DND-41 (cell line): ENCODE data around the gene ZNF497.

Source experiments
- ATAC-seq: fragments of 200-7000 bp; cut with Tn5 transposase; 3 replicates; pipeline ENCODE4 v1.9.1; 2021; ENCODE audit warnings: low read depth; ENCODE audit not compliant: insufficient read depth
- DNase-seq: peaks from one replicate; pipeline ENCODE4 v3.0.0-alpha.2; 2020
- H2AFZ ChIP-seq: 2 replicates; pipeline ENCODE4 v1.6.0; 2012; ENCODE audit warnings: low read depth, low read length
- H3K27ac ChIP-seq: 2 replicates; pipeline ENCODE4 v1.5.1; 2012; ENCODE audit warnings: low read length, inconsistent platforms
- H3K27me3 ChIP-seq: fragments of 200-600 bp; sonication (generic); 2 replicates; pipeline ENCODE4 v1.6.0; 2012; ENCODE audit warnings: low read length, mild to moderate bottlenecking, inconsistent platforms; ENCODE audit not compliant: insufficient read depth, poor library complexity
- H3K36me3 ChIP-seq: 2 replicates; pipeline ENCODE4 v1.5.1; 2012; ENCODE audit warnings: low read length, inconsistent platforms; ENCODE audit not compliant: insufficient read depth
- H3K4me1 ChIP-seq: 2 replicates; pipeline ENCODE4 v1.5.1; 2012; ENCODE audit warnings: mild to moderate bottlenecking, low read length; ENCODE audit not compliant: insufficient read depth
- H3K4me2 ChIP-seq: 2 replicates; pipeline ENCODE4 v1.6.0; 2012; ENCODE audit warnings: mild to moderate bottlenecking, moderate library complexity, low read length, inconsistent platforms; ENCODE audit not compliant: insufficient read depth
- H3K4me3 ChIP-seq, 2 experiments: fragments of 200-600 bp in 1 of 2; shearing (Covaris generic) in 1 of 2; 2 replicates each; pipeline ENCODE4 v1.5.1; 2012 to 2016; ENCODE audit warnings: inconsistent platforms in 2 of 2, low read length in 2 of 2, mild to moderate bottlenecking in 2 of 2, low read depth in 1 of 2, moderate library complexity in 1 of 2
- H3K79me2 ChIP-seq: 2 replicates; pipeline ENCODE4 v1.6.0; 2012; ENCODE audit warnings: low read length, inconsistent platforms; ENCODE audit not compliant: insufficient read depth
- H3K9ac ChIP-seq: 2 replicates; pipeline ENCODE4 v1.6.0; 2012; ENCODE audit warnings: low read depth, mild to moderate bottlenecking, inconsistent platforms, low read length, moderate library complexity
- H3K9me3 ChIP-seq: 2 replicates; pipeline ENCODE4 v1.5.1; 2012; ENCODE audit warnings: low read length, moderate library complexity, mild to moderate bottlenecking, inconsistent platforms; ENCODE audit not compliant: insufficient read depth, severe bottlenecking
- H4K20me1 ChIP-seq: 2 replicates; pipeline ENCODE4 v1.6.0; 2012; ENCODE audit warnings: low read length; ENCODE audit not compliant: insufficient read depth
- CTCF ChIP-seq: IDR thresholded peaks from 2 replicates; pipeline ENCODE4 v1.5.1; 2012; ENCODE audit warnings: borderline replicate concordance, low read length, moderate library complexity, mild to moderate bottlenecking; ENCODE audit not compliant: poor library complexity, severe bottlenecking; ENCODE audit errors: extremely low read depth
- EZH2 ChIP-seq: IDR thresholded peaks from 3 replicates; pipeline ENCODE4 v1.6.1; 2012; ENCODE audit warnings: borderline replicate concordance, low read depth, mild to moderate bottlenecking, moderate library complexity, low read length, inconsistent platforms; ENCODE audit not compliant: severe bottlenecking

The ZNF497 gene

DNA sequence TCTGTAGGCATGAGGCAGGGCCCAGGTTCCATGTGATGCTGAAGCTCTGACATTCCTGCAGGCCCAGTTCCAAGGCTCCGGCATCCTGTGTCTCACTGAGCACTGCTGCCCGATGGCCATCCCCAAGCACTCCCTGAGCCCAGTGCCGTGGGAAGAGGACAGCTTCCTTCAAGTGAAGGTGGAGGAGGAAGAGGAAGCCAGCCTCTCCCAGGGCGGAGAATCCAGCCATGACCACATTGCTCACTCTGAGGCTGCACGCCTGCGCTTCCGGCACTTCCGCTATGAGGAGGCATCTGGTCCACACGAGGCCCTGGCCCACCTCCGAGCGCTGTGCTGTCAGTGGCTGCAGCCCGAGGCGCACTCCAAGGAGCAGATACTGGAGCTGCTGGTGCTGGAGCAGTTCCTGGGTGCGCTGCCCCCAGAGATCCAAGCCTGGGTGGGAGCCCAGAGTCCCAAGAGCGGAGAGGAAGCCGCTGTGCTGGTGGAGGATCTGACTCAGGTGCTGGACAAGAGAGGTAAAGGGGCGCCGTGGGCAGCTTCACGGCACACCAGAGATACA is 27.8 kb downstream of the ZNF497 start:
- Histone ChIP-seq H3K79me2 (no peaks in the 10 kb centered on the region; the same call in 1 of the 2 replicates), H3K4me1 (no peaks in the 10 kb centered on the region), H2AFZ (no peak overlapping the region), H3K4me3 (no peak overlapping the region), H3K4me2 (no peak overlapping the region), H3K9me3 (no peaks in the 10 kb centered on the region), H4K20me1 (peaks cover 4% of the 10 kb centered on the region; the same call in 1 of the 2 replicates), H3K36me3 (peaks cover 42% of the 10 kb centered on the region), H3K27me3 (no peaks in the 10 kb centered on the region), H3K9ac (no peak overlapping the region), H3K27ac (no peak overlapping the region)
- no peak for DNase-seq
- ATAC-seq: no peak
- TF ChIP-seq CTCF (no peak), EZH2 (no peak)

DNA sequence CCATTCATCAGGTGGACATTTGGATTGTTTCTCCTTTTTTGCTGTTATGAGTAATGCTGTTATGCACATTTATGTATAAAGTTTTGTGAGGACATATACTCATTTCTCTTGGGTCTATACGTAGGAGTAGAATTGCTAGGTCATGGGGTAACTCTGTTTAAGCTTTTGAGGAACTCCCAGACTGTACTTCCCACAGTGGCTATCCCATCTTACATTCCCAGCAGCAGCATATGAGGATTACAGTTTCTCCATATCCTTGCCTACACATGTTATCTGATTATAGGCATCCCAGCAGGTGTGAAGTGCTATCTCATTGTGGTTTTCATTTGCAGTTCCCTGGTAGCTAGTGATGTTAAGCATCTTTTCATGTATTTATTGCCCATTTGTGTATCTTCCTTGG is 29.9 kb downstream of the ZNF497 start:
- TF ChIP-seq EZH2 (no peak), CTCF (no peak)
- Histone ChIP-seq H3K79me2 (no peaks in the 10 kb centered on the region; the same call in 1 of the 2 replicates), H3K4me2 (no peak overlapping the region), H3K4me3 (no peak overlapping the region), H3K4me1 (peaks cover 16% of the 10 kb centered on the region), H3K9ac (no peak overlapping the region), H2AFZ (no peak overlapping the region), H3K27ac (no peak overlapping the region), H3K27me3 (no peaks in the 10 kb centered on the region), H3K36me3 (peaks cover 21% of the 10 kb centered on the region), H4K20me1 (no peaks in the 10 kb centered on the region), H3K9me3 (no peaks in the 10 kb centered on the region)
- ATAC-seq (no peak), DNase-seq (no peak)

- Histone ChIP-seq H3K9ac (no peak overlapping the region), H2AFZ (no peak overlapping the region)
These were observed 32.1 kb downstream of the ZNF497 start for GRCh38 chr19:58330458-58330857.

More at GRCh38 chr19:58330458-58330857, 32.1 kb downstream of the ZNF497 start:
- Histone ChIP-seq H3K4me3 (no peak overlapping the region), H3K4me2 (no peak overlapping the region), H4K20me1 (no peaks in the 10 kb centered on the region), H3K79me2 (peaks cover 21% of the 10 kb centered on the region), H3K4me1 (peaks cover 32% of the 10 kb centered on the region), H3K9me3 (no peaks in the 10 kb centered on the region), H3K27me3 (no peaks in the 10 kb centered on the region), H3K36me3 (peaks cover 8% of the 10 kb centered on the region), H3K27ac (no peak overlapping the region)
- TF ChIP-seq CTCF (no peak), EZH2 (no peak)
- no peak for DNase-seq
- no peak for ATAC-seq
